GM21723 (cell line): ENCODE results near the gene DNAJC15.
A peak's percentile ranks its signal among the peaks of the same experiment; 100 is the strongest.
"Not testable (repeated sequence)": the region's sequence is repeated elsewhere in the genome, so short reads cannot be mapped to it uniquely, and the experiment has no call there.

Experiments
- ATAC-seq: cut with Tn5 transposase; IDR thresholded peaks from one replicate; pipeline ENCODE4 v1.9.1; 2021; ENCODE audit warnings: mild to moderate bottlenecking, moderate library complexity; ENCODE audit not compliant: unreplicated experiment

Gene DNAJC15

DNA sequence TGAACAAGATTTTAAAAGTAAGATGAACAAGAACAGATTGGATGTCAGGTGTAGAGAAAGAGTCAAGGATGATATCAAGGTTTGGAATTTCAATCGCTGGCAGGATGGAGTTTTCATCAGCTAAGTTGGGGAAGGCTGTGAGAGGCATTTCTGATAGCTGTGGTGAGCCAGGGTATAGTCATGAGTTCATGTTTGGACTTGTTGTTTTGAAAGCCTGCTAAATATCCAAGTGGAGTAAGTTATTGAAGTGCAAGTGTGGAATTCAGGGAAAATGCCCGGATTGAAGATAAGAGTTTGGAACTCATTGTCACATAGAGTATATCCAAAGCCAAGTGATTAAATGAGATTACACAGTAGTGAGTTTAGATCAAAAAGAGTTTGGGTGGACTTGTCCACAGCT is 20.4 kb upstream of the DNAJC15 start:
- ATAC-seq, result no peak

DNA sequence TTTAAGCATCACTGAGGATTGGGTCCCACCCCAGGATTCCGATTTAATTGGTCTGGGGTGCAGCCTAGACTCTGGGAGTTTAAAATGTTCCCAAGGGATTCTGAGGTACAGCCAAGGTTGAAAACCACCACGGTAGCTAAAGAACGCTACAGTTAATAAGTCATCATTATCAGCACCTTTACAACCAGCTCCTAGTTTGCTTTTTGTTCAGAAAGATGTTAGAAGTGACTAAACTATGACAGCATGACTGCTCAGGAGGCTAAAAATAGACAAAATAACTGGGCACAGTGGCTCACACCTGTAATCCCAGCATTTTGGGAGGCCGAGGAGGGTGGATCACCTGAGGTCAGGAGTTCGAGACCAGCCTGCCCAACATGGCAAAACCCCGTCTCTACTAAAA is 19.7 kb upstream of the DNAJC15 start:
- no peak for ATAC-seq

DNA sequence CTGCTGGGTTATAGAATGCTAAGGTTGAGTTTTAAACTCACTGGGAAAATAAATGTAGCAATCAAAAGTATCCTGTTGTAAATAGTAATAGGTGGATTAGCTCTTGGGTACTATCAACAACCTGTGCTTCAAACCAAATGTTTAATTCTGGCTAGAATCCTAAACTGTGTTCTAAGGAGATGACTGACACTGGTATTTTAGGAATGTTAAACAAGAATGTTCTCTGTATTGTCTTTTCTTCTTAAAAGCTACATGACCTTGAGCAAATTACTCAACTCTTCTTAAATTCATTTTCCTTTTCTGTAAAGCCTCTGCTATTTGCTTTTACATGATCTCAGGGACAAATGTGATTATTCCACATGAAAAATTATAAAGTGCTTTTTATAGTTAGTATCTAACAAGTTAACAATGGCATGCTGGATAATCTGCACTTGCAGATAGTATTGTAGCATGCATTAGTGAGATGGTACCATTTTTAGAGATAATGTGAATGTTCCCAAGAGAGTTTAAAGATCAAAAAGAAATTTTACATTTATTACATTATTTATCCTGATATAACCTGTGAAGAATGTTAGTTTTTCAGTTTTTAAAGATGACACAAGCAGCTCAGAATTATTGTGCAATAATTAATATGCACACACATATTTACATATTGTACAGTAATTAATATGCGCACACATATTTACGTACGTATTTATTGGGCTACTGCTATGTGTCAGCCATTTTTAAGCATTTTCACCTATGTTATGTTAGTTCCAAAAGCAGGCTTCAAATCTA is 17.7 kb upstream of the DNAJC15 start:
- no peak for ATAC-seq

DNA sequence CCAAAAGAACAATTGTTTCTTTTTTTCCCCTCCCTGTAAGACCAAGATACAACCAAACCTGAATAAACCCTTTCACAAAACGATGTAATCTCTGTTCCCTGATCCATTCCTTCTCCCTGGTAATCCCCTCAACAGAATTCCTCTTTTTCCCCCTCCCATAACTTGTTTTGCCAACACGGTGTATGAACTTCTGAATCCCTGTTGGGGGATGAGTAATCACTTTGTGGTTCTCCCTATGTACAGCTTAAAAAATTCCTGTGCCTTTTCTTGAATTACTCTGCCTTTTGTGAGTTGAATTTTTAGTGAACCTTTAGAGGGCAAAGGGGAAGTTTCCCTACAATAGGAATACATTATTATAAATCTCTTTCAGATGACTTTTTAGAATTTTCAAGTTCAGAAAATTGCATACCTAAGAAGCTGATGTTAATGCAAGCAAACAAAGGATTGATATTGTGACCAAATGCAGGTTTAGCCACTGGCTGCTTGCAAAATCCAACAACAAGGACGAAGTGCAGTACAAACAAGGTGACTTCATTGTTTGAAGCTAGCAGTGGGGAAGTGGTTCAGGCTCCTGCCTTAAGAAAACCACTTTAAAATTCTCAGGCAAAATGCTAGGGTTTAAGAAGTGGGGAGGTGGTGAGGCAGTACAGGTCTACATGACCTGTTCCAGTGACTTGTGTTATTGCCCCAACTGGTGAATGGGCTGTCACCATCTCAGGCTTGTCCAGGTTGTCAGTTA is 16.3 kb upstream of the DNAJC15 start:
- ATAC-seq, result no peak

DNA sequence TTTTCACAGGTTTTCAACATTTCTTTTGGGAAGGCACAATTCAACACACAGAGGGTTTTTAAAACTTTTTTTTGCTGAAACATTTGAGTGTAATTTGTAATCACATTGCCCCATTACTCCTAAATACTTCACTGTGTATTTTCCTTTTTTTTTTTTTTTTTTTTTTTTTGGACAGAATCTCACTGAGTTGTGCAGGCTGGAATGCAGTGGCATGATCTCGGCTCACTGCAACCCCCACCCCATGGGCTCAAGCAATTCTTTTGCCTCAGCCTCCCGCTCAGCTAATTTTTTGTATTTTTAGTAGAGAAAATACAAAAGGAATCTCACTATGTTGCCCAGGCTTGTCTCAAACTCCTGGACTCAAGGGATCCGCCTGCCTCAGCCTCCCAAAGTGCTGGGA is 14.8 kb upstream of the DNAJC15 start:
- no peak for ATAC-seq

DNA sequence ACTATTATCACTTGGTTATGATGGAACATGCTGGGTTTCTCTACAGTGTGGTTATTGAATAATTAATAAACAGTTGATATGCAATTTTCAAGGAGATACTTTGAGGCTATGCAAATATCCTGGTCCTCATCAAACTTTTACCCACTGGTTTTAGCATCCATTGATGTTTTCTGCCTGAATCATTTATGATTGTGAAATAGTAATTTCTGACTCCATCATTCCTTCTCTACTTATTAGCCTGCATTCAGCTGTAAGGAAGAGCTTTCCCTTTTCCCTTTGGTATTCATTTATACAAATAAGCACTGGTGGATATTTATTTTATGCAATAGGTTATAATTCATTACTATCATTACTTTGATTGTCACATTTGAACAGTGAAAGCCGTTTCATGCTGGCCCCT is 13.9 kb upstream of the DNAJC15 start:
- ATAC-seq, result no peak

DNA sequence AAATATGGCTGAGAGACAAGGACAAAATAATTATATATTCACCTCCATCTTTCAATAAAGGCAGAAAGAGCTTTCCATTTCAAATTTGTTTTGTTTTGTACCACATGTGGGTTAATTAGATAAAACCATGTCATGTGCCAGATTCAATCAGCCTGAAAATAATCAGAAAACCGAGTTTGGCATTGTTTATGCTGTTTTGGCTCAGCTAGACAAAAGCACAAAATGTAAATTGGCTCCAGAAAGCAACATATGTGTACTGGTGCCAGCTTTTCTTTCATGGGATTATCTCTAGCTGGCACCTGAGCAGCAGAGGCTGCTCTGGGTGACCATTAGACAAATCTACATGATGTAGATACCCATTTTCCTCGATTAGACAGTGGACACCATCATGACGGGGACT is 9.2 kb upstream of the DNAJC15 start:
- no peak for ATAC-seq

DNA sequence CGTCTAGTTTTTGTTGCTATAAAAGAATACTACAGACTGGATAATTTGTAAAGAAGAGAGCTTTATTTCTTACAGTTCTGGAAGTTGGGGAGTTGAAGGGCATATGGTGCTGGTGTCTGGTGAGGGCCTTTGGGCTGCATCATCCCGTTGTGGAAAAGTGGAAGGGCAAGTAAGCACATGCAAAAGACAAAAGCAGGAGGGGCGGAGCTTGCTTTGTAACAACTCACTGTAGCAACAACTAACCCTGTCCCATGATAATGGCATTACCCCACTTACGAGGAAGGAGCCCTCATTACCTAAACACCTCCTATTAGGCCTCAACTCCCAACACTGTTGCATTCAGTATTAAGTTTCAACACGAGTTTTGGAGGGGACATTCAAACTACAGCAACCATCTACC is 7.2 kb upstream of the DNAJC15 start:
- no peak for ATAC-seq

DNA sequence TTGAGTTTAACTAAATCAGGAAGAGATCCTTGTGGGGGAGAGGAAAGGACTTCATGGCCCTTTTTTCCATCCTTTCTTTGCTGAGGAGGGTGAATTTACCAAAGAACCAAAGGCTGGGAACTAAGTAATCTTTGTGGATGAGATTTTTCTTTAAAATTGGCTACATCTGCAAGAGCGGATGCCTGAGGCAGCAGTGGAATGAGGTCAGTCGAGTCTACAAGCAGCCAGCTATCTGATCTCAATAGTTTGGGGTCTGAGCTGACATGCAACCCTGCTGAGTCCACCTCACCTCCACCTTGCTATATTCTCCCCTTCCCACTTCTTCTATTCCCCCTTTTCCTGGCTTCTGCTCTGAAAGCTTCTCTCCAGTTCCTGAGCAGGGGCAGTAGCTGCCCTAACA is 3.6 kb upstream of the DNAJC15 start:
- no peak for ATAC-seq

DNA sequence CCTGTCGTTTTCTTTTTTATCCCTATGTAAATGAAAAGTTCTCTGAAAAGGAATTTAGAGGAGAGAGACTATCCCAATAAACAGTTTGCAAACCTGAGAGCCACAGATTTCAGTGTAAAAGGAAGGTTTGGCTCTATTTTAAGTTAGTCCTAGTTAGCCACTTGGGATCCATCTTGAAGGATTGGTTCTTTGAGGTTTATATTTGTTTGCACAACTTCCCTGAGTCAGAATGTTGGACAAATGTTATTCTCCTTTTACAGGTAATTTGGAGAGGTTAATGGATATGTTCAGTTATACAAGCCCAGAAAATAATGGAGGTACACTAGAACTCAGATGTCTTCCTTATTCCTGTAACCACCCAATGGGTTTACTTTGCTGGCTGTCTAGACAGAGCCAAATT is 2.6 kb upstream of the DNAJC15 start:
- no peak for ATAC-seq

DNA sequence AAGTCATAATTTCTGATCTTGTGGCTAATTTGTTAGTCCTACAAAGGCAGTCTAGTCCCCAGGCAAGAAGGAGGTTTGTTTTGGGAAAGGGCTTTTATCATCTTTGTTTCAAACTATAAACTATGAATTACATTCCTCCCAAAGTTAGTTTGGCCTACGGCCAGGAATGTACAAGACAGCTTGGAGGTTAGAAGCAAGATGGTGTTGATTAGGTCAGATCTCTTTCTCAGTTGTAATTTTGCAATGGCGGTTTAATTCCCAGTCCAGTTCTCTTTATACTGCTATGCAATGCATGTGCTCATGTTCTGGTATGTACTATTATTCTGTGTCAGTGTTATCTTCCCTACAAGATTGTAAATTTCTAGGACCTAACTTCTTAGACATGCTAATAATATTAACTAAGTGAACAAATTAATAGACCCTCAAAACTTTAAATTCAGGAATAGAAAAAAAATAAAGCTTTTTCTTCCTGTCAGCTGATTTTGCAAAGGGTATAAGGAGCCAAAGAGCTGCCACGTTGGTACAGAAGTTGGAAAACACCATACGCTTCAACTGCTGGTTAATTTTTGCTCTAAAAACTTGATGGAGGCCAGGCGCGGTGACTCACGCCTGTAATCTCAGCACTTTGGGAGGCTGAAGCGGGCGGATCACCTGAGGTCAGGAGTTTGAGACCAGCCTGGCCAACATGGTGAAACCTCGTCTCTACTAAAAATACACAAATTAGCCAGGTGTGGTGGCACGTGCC is 1.3 kb upstream of the DNAJC15 start:
- no peak for ATAC-seq

DNA sequence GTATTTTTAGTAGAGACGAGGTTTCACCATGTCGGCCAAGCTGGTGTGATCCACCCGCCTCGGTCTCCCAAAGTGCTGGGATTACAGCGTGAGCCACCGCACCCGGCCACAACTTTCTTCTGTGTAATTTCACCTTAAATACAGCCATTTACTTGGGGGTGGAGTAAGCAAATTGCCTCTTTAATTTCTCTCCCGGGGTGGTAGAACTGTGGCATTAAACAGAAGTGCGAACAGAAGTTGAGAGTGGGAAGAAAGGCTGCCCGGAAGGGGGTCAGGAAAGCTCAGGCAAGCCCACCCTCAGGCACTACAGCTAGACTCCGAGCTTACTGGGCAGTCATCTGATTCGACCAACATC is 475 bp upstream of the DNAJC15 start:
- ATAC-seq, result no peak

DNA sequence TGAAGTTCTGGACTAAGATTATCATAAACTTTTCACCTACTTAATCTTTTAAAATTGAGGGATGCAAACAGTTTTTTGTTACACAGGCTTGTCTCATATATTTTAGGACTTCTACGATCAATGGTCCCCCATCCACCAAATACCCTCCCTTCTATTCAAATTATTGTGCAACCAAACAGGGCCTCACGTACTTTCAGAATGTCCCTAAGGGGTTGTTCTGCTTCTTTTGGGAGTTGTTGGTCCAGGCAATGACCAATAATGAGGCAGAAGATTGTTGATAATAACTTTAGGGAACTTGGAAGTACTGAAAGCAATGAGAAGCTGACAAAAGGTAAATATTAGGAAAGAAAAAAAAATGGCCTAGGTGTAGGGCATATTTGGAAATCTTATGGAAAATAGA is 2.9 kb downstream of the DNAJC15 start:
- ATAC-seq, result no peak

DNA sequence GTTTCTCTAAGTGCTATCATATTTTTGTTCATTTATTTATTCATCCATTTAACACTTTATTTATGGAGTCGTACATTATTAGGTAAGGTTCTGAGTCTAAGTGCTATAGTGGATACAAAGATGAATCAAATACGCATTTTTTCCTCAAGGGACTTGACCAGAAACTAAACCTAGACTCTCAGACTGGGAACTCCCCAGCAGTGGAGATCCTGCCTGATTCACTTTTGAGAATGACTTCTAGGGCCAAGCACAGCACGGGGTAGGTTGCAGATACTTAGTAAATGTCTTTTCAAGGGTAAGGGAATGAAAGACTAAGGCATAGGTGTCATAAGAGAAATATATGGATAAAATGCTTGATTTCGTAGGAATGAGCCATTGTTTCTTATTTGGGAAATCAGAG is 7.2 kb downstream of the DNAJC15 start:
- ATAC-seq, result no peak

DNA sequence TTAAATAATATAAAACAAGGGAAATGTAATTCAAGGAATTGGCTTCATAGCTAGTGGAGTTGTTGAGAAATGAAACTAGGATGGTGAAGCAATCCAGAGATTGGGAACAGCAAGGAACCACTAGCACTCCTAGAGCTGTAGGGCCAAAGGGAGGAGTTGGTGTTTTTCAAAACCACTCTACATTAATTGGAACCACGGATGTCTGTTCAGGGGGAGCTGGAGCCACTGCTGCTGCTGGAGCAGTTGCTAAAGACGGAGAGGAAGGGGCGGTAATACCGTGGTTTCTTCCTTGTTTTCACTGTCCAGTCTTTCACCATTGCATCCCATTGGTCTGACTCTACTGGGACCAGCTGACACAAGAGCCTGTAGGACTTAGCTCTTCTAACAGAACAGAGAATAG is 8.5 kb downstream of the DNAJC15 start:
- no peak for ATAC-seq

DNA sequence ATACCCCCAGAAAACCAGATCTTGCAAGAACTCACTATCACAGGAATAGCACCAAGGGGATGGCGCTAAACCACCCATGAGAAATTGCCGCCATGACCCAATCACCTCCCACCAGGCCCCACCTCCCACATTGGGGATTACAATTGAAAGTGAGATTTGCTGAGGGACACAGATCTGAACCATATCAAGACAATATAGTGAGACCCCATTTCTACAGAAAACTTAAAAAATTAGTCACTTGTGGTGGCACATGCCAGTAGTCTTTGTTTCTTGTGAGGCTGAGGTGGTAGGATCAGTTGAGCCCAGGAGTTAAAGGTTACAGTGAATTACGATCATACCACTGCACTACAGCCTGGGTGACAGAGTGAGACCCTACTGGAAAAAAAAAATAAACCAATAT is 9.7 kb downstream of the DNAJC15 start:
- no peak for ATAC-seq

DNA sequence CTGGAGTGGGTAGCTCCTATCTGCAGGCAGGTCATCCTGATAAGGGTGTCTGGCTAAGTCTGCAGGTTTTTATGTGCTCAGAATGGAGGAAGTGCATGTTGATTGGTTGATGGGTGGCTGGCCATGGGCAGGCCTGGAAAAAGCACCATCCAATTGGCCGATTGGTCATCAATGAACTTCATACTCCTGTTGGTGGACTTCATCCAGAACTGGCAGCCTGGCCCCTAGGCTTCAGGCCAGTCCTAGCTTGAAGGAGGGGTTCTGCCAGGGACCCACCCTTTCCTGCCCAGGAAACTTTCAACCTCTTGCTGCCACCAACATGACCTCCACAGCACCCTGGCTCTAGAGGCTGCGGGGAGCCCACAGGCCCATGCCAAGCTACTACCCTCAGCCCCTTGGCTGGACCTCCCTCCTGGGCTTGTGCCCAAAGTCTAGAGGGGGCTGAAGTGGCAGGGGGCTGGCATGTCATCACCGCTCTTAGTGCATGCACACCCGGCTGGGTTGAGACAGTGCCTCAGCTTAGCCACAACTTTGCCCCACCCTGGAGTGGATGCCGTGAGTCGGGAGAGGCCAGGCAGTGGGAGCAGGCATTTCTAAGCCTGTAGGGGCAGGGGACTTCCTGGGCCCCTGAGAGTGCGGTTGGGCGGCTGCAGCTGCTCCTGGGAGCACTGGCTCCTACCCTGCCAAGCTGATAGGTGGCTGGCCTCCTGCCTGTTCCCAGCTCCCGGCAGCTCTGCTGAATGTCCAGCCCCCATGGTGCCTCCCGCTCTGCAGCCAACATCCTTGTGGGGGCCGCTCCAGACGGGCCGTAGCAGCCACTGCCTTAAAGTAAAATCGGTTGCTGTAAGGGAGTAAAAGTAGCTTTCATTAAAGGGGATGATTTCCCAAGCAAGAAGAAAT is 13.2 kb downstream of the DNAJC15 start:
- no peak for ATAC-seq

DNA sequence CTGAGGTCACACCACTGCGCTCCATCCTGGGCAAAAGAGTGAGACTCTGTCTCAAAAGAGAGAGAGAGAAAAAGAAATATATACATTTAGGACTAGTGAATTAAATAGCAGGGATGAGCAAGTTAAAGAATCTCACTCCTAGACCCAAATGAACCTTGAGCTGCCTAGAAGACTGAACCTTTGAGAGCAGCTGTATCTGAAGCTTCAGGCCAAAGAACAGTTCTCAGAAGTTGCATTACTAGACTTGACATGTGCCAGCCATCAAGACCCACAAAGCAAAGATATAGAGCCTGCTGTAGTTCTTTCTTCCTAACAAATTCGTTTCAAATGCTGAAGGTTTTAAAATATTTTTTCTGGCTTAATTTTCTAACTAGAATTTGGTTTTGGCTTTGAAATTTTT is 16.6 kb downstream of the DNAJC15 start:
- no peak for ATAC-seq

DNA sequence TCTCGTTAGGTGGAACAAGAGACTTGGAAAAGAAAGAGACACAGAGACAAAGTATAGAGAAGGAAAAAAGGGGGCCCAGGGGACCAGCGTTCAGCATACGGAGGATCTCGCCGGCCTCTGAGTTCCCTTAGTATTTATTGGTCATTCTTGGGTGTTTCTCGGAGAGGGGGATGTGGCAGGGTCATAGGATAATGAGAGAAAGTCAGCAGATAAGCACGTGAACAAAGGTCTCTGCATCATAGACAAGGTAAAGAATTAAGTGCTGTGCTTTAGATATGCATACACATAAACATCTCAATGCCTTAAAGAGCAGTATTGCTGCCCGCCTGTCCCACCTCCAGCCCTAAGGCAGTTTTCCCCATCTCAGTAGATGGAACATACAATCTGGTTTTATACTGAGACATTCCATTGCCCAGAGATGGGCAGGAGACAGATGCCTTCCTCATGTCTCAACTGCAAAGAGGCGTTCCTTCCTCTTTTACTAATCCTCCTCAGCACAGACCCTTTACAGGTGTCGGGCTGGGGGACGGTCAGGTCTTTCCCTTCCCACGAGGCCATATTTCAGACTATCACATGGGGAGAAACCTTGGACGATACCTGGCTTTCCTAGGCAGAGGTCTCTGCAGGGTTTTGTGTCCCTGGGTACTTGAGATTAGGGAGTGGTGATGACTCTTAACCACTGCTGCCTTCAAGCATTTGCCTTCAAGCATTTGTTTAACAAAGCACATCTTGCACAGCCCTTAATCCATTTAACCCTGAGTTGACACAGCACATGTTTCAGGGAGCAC is 17.4 kb downstream of the DNAJC15 start:
- not testable (repeated sequence) for ATAC-seq

DNA sequence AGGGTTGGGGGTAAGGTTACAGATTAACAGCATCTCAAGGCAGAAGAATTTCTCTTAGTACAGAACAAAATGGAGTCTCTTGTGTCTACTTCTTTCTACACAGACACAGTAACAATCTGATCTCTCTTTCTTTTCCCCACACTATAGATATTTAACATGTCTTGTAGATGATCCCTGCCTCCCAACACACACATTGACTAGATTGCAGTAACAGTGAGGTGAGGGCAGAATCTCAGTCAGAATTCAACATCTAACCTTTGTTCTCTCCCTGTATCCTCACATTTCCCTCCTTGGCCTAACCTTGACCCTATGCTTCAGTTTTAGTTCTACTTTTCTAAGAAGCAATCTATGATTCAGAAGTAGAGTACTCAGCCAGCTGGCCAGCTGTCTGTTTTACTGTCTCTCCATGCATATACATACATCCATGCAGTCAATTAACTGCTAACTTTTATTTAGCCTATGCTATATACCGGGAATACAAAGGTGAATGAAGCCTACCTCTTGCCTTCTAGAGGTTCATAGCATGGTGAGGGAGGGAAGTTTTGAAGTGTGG is 18.1 kb downstream of the DNAJC15 start:
- ATAC-seq, result peak; percentile 49
